GM12878 (cell line): Measurements from ENCODE around the gene LHFPL3.

ENCODE experiments used
- BCL11A ChIP-seq: IDR thresholded peaks from 2 replicates; pipeline ENCODE4 v1.6.1; 2011; ENCODE audit warnings: low read depth, low read length
- CTCF ChIP-seq, 3 experiments: IDR thresholded peaks in 2 of 3; conservative IDR thresholded peaks in 1 of 3; 2 replicates each; pipeline ENCODE4 v1.5.1; 2011; ENCODE audit warnings: low read depth in 3 of 3, low read length in 3 of 3, mild to moderate bottlenecking in 3 of 3, control low read depth in 2 of 3, moderate library complexity in 2 of 3, inconsistent platforms in 1 of 3, mixed read lengths in 1 of 3; ENCODE audit not compliant: control insufficient read depth in 2 of 3, insufficient read depth in 1 of 3; ENCODE audit errors: extremely low read depth in 1 of 3
- ZBTB33 ChIP-seq: fragments of 450-650 bp; IDR thresholded peaks from 2 replicates; pipeline ENCODE4 v1.6.1; 2017; ENCODE audit warnings: mild to moderate bottlenecking

- TF ChIP-seq CTCF (IDR thresholded peaks at IDR 0.05 in 2 of 3, conservative IDR thresholded peaks at IDR 0.05 in 1 of 3; ENCODE audit: control insufficient read depth in 2 of 3, extremely low read depth in 1 of 3, insufficient read depth in 1 of 3, low read depth in 3 of 3, low read length in 3 of 3) (no peak), BCL11A (no peak), ZBTB33 (no peak)
Observed at GRCh38 chr7:104694710-104695109, 366.3 kb downstream of the LHFPL3 start.
